Naive thymus-derived CD4-positive, alpha-beta T cell (primary cell): ENCODE results near the gene FSIP1. TPM values are rescaled to one million over a fixed set of nuclear protein-coding genes. Genes with fewer than 3 reads are reported as not detected.

Source experiments
- ATAC-seq: fragments of 150-1000 bp; cut with Tn5 transposase; 2 replicates; pipeline ENCODE4 v1.10.0; 2021; ENCODE audit warnings: mild to moderate bottlenecking, moderate library complexity
- CTCF ChIA-PET: fragments of 350-600 bp; sonication (Branson Sonifier 250); formaldehyde crosslinking; loops from one replicate; lab custom pipeline; 2021; ENCODE audit warnings: antibody characterized with exemption; lab: Charles Lee
- POLR2A ChIA-PET: fragments of 350-600 bp; sonication (Branson Sonifier 250); formaldehyde crosslinking; loops from one replicate; lab custom pipeline; 2021; ENCODE audit warnings: antibody characterized with exemption, inconsistent platforms; lab: Charles Lee
- DNase-seq, 9 donors: peaks; one replicate each; pipeline versions ENCODE4 v3.0.0 to v3.0.0-alpha.2; 2020 to 2022; ENCODE audit warnings: mixed read lengths in 1 of 9
- H3K27ac ChIP-seq: one replicate; pipeline ENCODE4 v1.7.0; 2013; ENCODE audit warnings: mild to moderate bottlenecking, low read depth, low read length, moderate library complexity
- H3K27me3 ChIP-seq, 2 donors: one replicate each; pipeline ENCODE4 v1.7.0; 2013; ENCODE audit warnings: low read length in 2 of 2, mild to moderate bottlenecking in 2 of 2, moderate library complexity in 2 of 2; ENCODE audit not compliant: control insufficient read depth in 2 of 2, insufficient read depth in 2 of 2
- H3K36me3 ChIP-seq, 3 experiments: 1 replicate in 2 of 3; 2 replicates in 1 of 3; pipeline ENCODE4 v1.7.0; 2013; ENCODE audit warnings: low read length in 3 of 3, mild to moderate bottlenecking in 3 of 3, moderate library complexity in 1 of 3; ENCODE audit not compliant: insufficient read depth in 3 of 3, control insufficient read depth in 2 of 3
- H3K4me1 ChIP-seq, 2 donors: one replicate each; pipeline ENCODE4 v1.7.0; 2013; ENCODE audit warnings: low read length in 2 of 2, mild to moderate bottlenecking in 2 of 2, moderate library complexity in 1 of 2; ENCODE audit not compliant: control insufficient read depth in 2 of 2, insufficient read depth in 2 of 2
- H3K4me3 ChIP-seq: 2 replicates; pipeline ENCODE4 v1.7.0; 2013; ENCODE audit warnings: mild to moderate bottlenecking, low read length
- H3K9me3 ChIP-seq, 3 experiments: 1 replicate in 2 of 3; 2 replicates in 1 of 3; pipeline ENCODE4 v1.7.0; 2013; ENCODE audit warnings: low read length in 3 of 3; ENCODE audit not compliant: control insufficient read depth in 2 of 3
- H3K27ac Mint-ChIP-seq, 9 donors: one replicate each; pipeline ENCODE4 v1.8.0; 2020 to 2022; ENCODE audit warnings: mixed read lengths in 9 of 9, mild to moderate bottlenecking in 8 of 9, moderate library complexity in 5 of 9, inconsistent platforms in 2 of 9
- H3K27me3 Mint-ChIP-seq, 5 donors: one replicate each; pipeline ENCODE4 v1.8.0; 2021 to 2022; ENCODE audit warnings: mixed read lengths in 5 of 5, mild to moderate bottlenecking in 1 of 5
- H3K36me3 Mint-ChIP-seq, 5 donors: one replicate each; pipeline ENCODE4 v1.8.0; 2020 to 2022; ENCODE audit warnings: mixed read lengths in 5 of 5, mild to moderate bottlenecking in 3 of 5, inconsistent platforms in 1 of 5
- H3K4me1 Mint-ChIP-seq, 7 donors: one replicate each; pipeline ENCODE4 v1.8.0; 2020 to 2022; ENCODE audit warnings: mixed read lengths in 7 of 7, mild to moderate bottlenecking in 3 of 7, inconsistent platforms in 1 of 7
- H3K4me3 Mint-ChIP-seq, 10 donors: one replicate each; pipeline ENCODE4 v1.8.0; 2020 to 2022; ENCODE audit warnings: mild to moderate bottlenecking in 10 of 10, mixed read lengths in 10 of 10, moderate library complexity in 6 of 10, inconsistent platforms in 2 of 10
- H3K9me3 Mint-ChIP-seq, 11 donors: one replicate each; pipeline ENCODE4 v1.8.0; 2020 to 2022; ENCODE audit warnings: mixed read lengths in 11 of 11, mild to moderate bottlenecking in 4 of 11, inconsistent platforms in 1 of 11, moderate library complexity in 1 of 11
- intact Hi-C, 2 donors: fragments of 100-400 bp; cut with micrococcal nuclease; formaldehyde crosslinking; loops; one replicate each; pipeline ENCODE4 v1.15.1; 2023
- polyA plus RNA-seq, 2 donors: library from polyadenylated mRNA; unstranded; fragments of 300-500 nt; fragmentation: Illumina TruSeq; gene quantifications; one replicate each; pipeline ENCODE4 v1.2.3, GENCODE V29; 2021
- total RNA-seq, 6 experiments: library from RNA in 5 of 6; stranded (reverse) in 5 of 6; gene quantifications; 1 replicate in 5 of 6; 2 replicates in 1 of 6; pipeline ENCODE4 v1.2.3 and lab custom pipeline; 2021 to 2026

Gene FSIP1
- total RNA-seq (under 1 TPM in 4 of 5 experiments, not detected in 1; 0.14 to 0.51 (median 0.35) TPM), polyA plus RNA-seq (under 1 TPM; 0.24 to 0.27 TPM), total RNA-seq (lab: John Stamatoyannopoulos, UW) (not detected)

DNA sequence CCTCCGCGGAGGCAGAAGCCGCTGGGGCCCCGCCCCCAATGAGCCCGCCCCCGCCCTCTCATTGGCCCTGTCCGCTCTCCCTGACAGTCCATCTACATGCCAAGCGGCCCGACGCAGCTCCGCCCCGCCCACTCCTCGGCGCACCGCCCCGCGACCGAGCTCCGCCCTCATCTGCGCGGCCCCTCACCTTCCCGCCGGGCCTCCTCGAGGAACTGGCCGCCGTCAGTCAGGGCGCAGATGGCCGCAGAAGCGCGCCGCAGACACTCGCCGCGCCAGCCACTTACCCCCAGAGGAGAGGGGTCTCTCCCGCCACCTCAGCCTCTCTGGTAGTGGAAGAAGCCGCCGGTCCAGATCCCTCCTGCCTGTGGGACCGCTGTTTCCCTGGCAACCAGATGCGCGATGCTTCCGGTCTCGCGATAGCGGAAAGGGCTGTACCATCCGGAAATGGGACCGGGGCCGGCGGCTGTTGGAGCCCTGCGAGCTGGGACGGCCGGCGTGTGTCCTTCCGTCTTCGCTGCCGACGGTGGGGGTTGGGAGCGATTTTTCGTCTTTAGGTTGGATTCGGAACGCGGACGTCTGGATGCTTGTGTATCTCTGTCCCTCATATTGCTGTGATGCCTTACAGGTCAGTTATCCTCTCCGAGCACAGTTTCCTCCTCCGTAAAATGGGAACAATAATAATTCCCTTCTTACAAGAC lies at the start of gene FSIP1:
Gene FSIP1, minus strand, starts transcription at position 401 of the 698 bp plus-strand sequence. CDS start 6,317 bp downstream, outside the sequence.
- H3K4me1 ChIP-seq, result peaks cover 14 to 19% of the 10 kb centered on the region in 2 donors
- Mint-ChIP-seq H3K27ac (peak within 1 kb of the TSS; percentile 70 to 93 (median 90)), H3K4me1 (peaks cover 30 to 59% (median 46%) of the 10 kb centered on the region in 7 donors), H3K27me3 (peaks cover 0 to 7% (median 0%) of the 10 kb centered on the region in 5 donors), H3K9me3 (no peaks in the 10 kb centered on the region), H3K4me3 (peak within 1 kb of the TSS; percentile 74 to 97 (median 90)), H3K36me3 (peaks cover 0 to 3% (median 0%) of the 10 kb centered on the region in 5 donors)
- H3K36me3 ChIP-seq, result peaks cover 0 to 5% (median 0%) of the 10 kb centered on the region in 3 experiments
- DNase-seq (peak; percentile 91 to 98 (median 97)), ATAC-seq (peak; percentile 100)
- H3K4me3 ChIP-seq, result peak within 1 kb of the TSS; percentile 98
- H3K9me3 ChIP-seq, result no peaks in the 10 kb centered on the region
- H3K27ac ChIP-seq, result peak within 1 kb of the TSS; percentile 80
- POLR2A ChIA-PET, result interaction anchor here (0.6 to 1.8 kb wide), 8 partner anchors 16 to 1328 kb away, joined by 3 to 6 read pairs (median 3); partner anchors contain the start of genes EIF2AK4 and FAM98B
- intact Hi-C loops, result loop anchor here (1.0 to 10.0 kb wide), 12 partner anchors 8 to 1328 kb away; partner anchors contain the start of genes EIF2AK4 (in 2 of the 2), SRP14 (in 2 of the 2), BMF (in 1 of the 2) and DNAJC17 (in 1 of the 2)
- no peaks in the 10 kb centered on the region for H3K27me3 ChIP-seq
- CTCF ChIA-PET, result interaction anchor here (0.9 to 1.4 kb wide), 4 partner anchors 10 to 492 kb away, joined by 3 to 5 read pairs (median 4); no protein-coding TSS in a partner anchor

DNA sequence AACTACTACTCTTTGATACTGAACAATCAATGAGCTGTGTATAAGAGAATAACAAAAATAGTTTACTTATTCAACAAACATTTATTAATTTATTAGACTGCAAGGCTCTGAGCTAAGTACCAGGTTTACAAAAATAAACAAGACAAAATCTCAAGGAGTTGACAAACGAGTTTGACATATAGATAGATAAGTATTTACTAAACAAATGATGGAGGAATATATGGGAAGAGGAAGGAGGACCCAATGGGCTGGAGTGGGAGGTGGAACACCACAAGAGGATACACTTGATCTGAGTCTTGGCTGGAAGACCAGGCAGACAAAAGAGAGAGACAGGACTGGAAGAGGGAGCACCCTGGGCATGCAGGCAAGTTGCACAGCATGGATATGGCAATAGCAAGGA lies 47.5 kb upstream of the FSIP1 start:
- no peaks in the 10 kb centered on the region for H3K9me3 ChIP-seq
- no peaks in the 10 kb centered on the region for H3K4me1 ChIP-seq
- DNase-seq, result no peak
- no peak overlapping the region for H3K4me3 Mint-ChIP-seq
- no peak overlapping the region for H3K27ac Mint-ChIP-seq
- peaks cover 0 to 2% (median 0%) of the 10 kb centered on the region in 7 donors for H3K4me1 Mint-ChIP-seq
- no peak for ATAC-seq
- no peak overlapping the region for H3K4me3 ChIP-seq
- ChIA-PET CTCF (no interaction called here), POLR2A (no interaction called here)
- intact Hi-C loops, result no loop called here
- H3K9me3 Mint-ChIP-seq, result peaks cover 0 to 1% (median 0%) of the 10 kb centered on the region in 11 donors
- H3K27ac ChIP-seq, result no peak overlapping the region
- peaks cover 29 to 54% (median 35%) of the 10 kb centered on the region in 5 donors for H3K27me3 Mint-ChIP-seq
- no peaks in the 10 kb centered on the region for H3K36me3 Mint-ChIP-seq
- no peaks in the 10 kb centered on the region for H3K36me3 ChIP-seq
- H3K27me3 ChIP-seq, result no peaks in the 10 kb centered on the region

DNA sequence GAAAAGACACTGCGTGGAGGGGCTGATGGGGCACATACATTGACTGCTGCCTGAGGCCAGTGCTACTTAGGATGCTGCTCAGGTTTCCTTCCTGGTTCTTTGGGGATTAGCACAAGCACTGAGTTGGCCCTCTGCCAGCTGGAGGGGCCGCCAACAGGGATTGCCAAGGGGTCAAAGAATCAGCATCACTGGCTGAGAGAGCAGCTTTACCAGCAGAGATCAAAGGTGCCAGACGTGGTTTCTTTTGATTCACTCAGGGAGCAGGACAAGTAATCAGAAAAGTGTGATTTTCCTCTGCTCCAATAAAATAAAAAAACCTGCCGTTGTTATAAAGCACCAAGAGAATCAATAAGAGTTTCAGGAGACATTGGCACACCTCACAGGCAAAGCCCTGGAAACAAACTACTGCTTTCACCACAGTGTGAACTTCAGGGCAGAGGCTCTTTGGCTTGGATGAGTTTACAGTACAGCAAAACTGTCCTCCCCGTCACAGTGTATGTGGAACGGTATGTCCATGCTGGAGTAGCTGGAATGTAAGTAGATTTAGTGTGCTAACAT lies 45.8 kb upstream of the FSIP1 start:
- intact Hi-C loops, result no loop called here
- peaks cover 27 to 47% (median 29%) of the 10 kb centered on the region in 5 donors for H3K27me3 Mint-ChIP-seq

DNA sequence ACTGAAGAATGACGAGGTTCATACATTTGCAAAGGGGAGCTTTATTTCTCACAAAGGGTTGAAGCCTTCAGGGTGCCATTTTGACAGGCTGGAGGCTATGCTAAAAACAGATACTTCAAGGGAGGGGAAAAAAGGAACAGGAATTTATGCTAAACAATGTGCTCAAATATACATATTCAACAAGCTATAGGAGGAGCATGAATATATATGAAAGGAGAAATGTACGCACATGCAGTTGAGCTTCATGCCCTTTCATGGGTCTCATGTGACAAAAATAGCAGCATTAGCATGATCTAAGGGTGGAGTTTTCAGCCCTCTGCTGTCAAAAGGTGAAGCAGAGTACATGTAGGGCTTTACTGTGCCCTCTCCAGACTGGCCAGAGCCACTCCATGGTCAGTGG lies 44.3 kb upstream of the FSIP1 start:
- Mint-ChIP-seq H3K27me3 (peaks cover 20 to 39% (median 23%) of the 10 kb centered on the region in 5 donors), H3K27ac (no peak overlapping the region), H3K4me1 (peaks cover 0 to 2% (median 0%) of the 10 kb centered on the region in 7 donors), H3K36me3 (no peaks in the 10 kb centered on the region), H3K9me3 (peaks cover 0 to 3% (median 0%) of the 10 kb centered on the region in 11 donors), H3K4me3 (no peak overlapping the region)
- H3K27ac ChIP-seq, result no peak overlapping the region
- H3K36me3 ChIP-seq, result no peaks in the 10 kb centered on the region
- ATAC-seq, result no peak
- POLR2A ChIA-PET, result no interaction called here
- no peaks in the 10 kb centered on the region for H3K4me1 ChIP-seq
- H3K27me3 ChIP-seq, result no peaks in the 10 kb centered on the region
- H3K4me3 ChIP-seq, result no peak overlapping the region
- intact Hi-C loops, result no loop called here
- no peaks in the 10 kb centered on the region for H3K9me3 ChIP-seq
- CTCF ChIA-PET, result no interaction called here
- DNase-seq, result no peak

More for the DNA sequence above, 45.8 kb upstream of the FSIP1 start:
- Mint-ChIP-seq H3K36me3 (no peaks in the 10 kb centered on the region), H3K4me1 (peaks cover 0 to 2% (median 0%) of the 10 kb centered on the region in 7 donors), H3K4me3 (no peak overlapping the region), H3K27ac (no peak overlapping the region), H3K9me3 (peaks cover 0 to 3% (median 0%) of the 10 kb centered on the region in 11 donors)
- Histone ChIP-seq H3K36me3 (no peaks in the 10 kb centered on the region), H3K4me1 (no peaks in the 10 kb centered on the region), H3K27ac (no peak overlapping the region), H3K9me3 (no peaks in the 10 kb centered on the region), H3K4me3 (no peak overlapping the region), H3K27me3 (no peaks in the 10 kb centered on the region)
- DNase-seq (no peak), ATAC-seq (no peak)
- CTCF ChIA-PET, result no interaction called here
- POLR2A ChIA-PET, result no interaction called here

DNA sequence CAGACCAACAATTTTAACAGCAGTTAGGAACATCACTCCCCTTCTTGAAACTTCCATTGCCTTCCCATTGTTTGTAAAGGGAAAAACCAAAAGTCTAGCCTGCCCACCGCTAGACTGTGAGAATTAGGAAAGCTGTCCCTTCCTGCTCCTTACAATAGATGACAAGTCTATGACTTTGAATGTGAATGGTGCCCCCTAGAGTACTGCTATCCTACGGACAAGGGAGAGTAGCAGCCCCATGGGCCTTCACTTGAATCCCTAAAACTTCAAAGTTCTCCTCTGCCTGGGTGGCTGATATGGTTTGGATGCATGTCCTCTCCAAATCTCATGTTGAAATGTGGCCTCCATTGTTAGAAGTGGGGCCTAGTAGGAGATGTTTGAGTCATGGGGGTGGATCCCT lies 41.0 kb upstream of the FSIP1 start:
- Histone ChIP-seq H3K4me1 (no peaks in the 10 kb centered on the region), H3K9me3 (no peaks in the 10 kb centered on the region), H3K27me3 (no peaks in the 10 kb centered on the region), H3K27ac (no peak overlapping the region), H3K4me3 (no peak overlapping the region), H3K36me3 (no peaks in the 10 kb centered on the region)
- no peak overlapping the region for H3K4me3 Mint-ChIP-seq
- ChIA-PET CTCF (no interaction called here), POLR2A (no interaction called here)
- no peaks in the 10 kb centered on the region for H3K4me1 Mint-ChIP-seq
- DNase-seq (no peak), ATAC-seq (no peak)
- peaks cover 0 to 3% (median 0%) of the 10 kb centered on the region in 11 donors for H3K9me3 Mint-ChIP-seq
- H3K27ac Mint-ChIP-seq, result no peak overlapping the region
- intact Hi-C loops, result no loop called here
- H3K36me3 Mint-ChIP-seq, result no peaks in the 10 kb centered on the region
- peaks cover 8 to 31% (median 10%) of the 10 kb centered on the region in 5 donors for H3K27me3 Mint-ChIP-seq

DNA sequence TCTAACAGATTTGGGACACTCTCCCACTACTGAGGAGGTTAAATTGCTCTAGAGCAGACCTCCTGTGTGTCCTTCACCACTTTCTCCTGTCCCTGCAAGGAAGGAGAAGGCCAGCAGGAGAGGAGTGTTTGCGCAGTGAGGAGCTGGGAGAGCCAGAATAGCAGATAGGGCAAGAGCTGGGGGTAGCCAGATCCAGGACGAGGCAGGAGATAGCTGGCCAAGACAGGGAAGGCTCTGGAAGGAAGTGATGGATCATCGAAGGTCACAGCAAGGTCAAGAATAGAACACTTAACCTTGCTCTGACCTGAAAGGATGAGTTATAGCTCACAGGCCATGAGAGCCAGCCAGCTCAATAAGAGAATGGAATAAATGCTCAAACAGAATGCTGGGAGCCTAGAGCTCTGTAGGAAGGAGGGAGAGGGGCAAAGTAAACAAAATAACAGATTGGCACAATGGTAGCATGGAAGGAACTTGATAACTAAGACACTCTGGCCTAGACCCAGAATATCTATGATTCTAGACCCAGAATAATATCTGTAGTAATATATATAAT lies 37.5 kb upstream of the FSIP1 start:
- Mint-ChIP-seq H3K9me3 (peaks cover 0 to 3% (median 0%) of the 10 kb centered on the region in 11 donors), H3K27ac (no peak overlapping the region), H3K4me1 (no peaks in the 10 kb centered on the region), H3K4me3 (no peak overlapping the region), H3K27me3 (peaks cover 0 to 28% (median 0%) of the 10 kb centered on the region in 5 donors), H3K36me3 (no peaks in the 10 kb centered on the region)
- Histone ChIP-seq H3K36me3 (no peaks in the 10 kb centered on the region), H3K27me3 (no peaks in the 10 kb centered on the region), H3K4me3 (no peak overlapping the region), H3K4me1 (no peaks in the 10 kb centered on the region), H3K9me3 (no peaks in the 10 kb centered on the region), H3K27ac (no peak overlapping the region)
- ATAC-seq, result no peak
- ChIA-PET POLR2A (no interaction called here), CTCF (no interaction called here)
- intact Hi-C loops, result no loop called here
- no peak for DNase-seq
